Ovary (tissue), 9 donors: ENCODE data around the gene UBR4. TPM values are rescaled to one million over a fixed set of nuclear protein-coding genes. Genes with fewer than 3 reads are reported as not detected.

Experiments
- DNase-seq, 5 donors: peaks; one replicate each; pipeline ENCODE4 v3.0.0-alpha.2; 2019 to 2020
- H3K27ac ChIP-seq, 2 donors: fragments of 200-600 bp; one replicate each; pipeline versions ENCODE4 v1.5.1 to v1.8.0; 2019 to 2022
- H3K27me3 ChIP-seq: fragments of 200-600 bp; one replicate; pipeline ENCODE4 v1.8.0; 2022
- H3K36me3 ChIP-seq: fragments of 200-600 bp; sonication (generic); one replicate; pipeline ENCODE4 v1.5.1; 2019
- H3K4me1 ChIP-seq: one replicate; pipeline ENCODE4 v1.8.1; 2013; ENCODE audit warnings: mild to moderate bottlenecking, moderate library complexity; ENCODE audit not compliant: insufficient read depth
- H3K4me3 ChIP-seq: fragments of 200-600 bp; sonication (generic); one replicate; pipeline ENCODE4 v1.5.1; 2017
- H3K9me3 ChIP-seq, 2 donors: fragments of 200-600 bp in 1 of 2; sonication (generic) in 1 of 2; one replicate each; pipeline versions ENCODE4 v1.5.1 to v1.8.1; 2013 to 2019; ENCODE audit warnings: mild to moderate bottlenecking in 1 of 2, moderate library complexity in 1 of 2
- EP300 ChIP-seq: sonication (generic); formaldehyde crosslinking; IDR thresholded peaks from one replicate; pipeline ENCODE4 v1.6.1; 2017; ENCODE audit warnings: antibody characterized with exemption
- POLR2A ChIP-seq: fragments of 450-650 bp; IDR thresholded peaks from one replicate; pipeline ENCODE4 v1.6.1; 2017; ENCODE audit warnings: antibody characterized with exemption, mild to moderate bottlenecking, moderate library complexity
- WGBS, 3 donors: extraction: QIAGEN DNeasy Blood & Tissue Kit in 1 of 3; methylation state at CpG; one replicate each; pipeline versions ENCODE4 v1.1.5 to v1.1.7; 2013 to 2017; 5-methylcytosine and 5-hydroxymethylcytosine counted together
- intact Hi-C, 4 donors: fragments of 100-400 bp; cut with DNase I; formaldehyde crosslinking; loops; one replicate each; pipeline versions ENCODE4 v1.11.0 to v1.15.1; 2022 to 2023
- polyA plus RNA-seq, 2 donors: library from polyadenylated mRNA; stranded (reverse); fragments of 200-250 nt in 1 of 2; fragments of 350-450 nt in 1 of 2; fragmentation: Illumina TruSeq in 1 of 2; extraction: RNeasy Lipid Tissue Mini Kit (QIAGEN cat#74804) in 1 of 2; gene quantifications; one replicate each; pipeline ENCODE4 v1.2.3, GENCODE V29; 2013 to 2014
- total RNA-seq, 7 donors: library from RNA; depleted of rRNA in 2 of 7; stranded (reverse); fragments of >200 nt in 2 of 7; fragmentation: NEBNext Ultra II Directional in 3 of 7; extraction: Animal tissue kit (Norgen Biotek cat#: 25700) in 3 of 7; gene quantifications; one replicate each; pipeline versions ENCODE4 v1.1.0 to v1.2.4, GENCODE V29; 2016 to 2023
- TF ChIP-seq, protein P1 (sequence below), 3 donors: fragments of 450-650 bp in 2 of 3; fragments of 200-600 bp in 1 of 3; IDR thresholded peaks; one replicate each; pipeline versions ENCODE4 v1.5.1 to v1.8.0; 2016 to 2022; ENCODE audit warnings: antibody characterized with exemption in 3 of 3, mild to moderate bottlenecking in 1 of 3
- donor health status: DM: no; HTN: no; CAD: no; lungs with moderate emphysema.
- donor health status: DM: no; HTN: no; CAD: no.
- donor health status: Bipolar disorder and iron deficiency.
- donor health status: DM: yes; HTN: yes; CAD: no.
- donor health status: DM: no; HTN: no; CAD: no.
- donor health status: DM: yes; HTN: yes; CAD: no.

Gene UBR4
- total and polyA plus RNA-seq, 9 donors = 78.7 to 139 (median 118) TPM

DNA sequence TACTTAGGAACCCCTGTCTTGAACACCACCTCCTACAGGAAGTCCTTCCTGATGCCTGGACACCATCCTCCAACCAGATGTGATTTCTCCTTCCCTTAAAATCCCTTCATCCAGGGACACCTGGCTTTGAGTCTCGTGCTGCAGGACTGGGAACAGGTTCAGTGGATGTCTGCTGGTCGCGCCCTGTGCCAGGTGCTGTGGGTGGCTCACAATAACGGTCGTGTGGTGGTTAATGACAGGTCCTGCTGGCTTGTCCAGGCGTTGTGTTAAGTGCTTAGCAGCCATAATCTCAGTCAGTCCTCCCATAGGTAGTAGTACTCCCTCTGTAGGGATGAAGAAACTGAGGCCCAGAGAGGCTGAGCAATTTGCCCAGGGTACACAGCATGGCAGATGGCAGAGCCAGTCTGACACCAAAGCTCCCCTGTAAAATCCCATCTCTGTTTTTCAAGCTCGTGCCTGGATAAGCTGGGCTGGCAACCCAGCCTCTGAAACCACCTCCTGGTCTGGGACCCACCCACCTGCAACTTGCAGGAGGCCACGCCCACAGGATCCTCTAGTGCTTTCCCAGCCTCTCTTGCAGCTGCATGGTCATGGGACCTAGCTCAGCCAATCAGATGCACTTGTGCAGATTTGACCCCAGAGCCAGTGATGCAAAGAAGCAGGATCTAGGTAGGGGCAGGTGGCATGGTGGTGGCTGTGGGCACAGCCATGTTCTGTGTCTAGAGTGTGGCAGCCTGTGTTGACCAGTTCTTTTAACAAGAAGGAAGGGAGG, 147.6 kb downstream of the UBR4 start:
- intact Hi-C loops = no loop called here
- WGBS, 3 donors = 72 to 86% (median 86%) methylated on average over 8 of the region's 8 CpGs

GRCh38 chr1:19061798-19062197, 148.3 kb downstream of the UBR4 start:
- H3K4me1 ChIP-seq = no peaks in the 10 kb centered on the region

More for the DNA sequence above, 147.6 kb downstream of the UBR4 start:
- TF ChIP-seq, protein P1, sequence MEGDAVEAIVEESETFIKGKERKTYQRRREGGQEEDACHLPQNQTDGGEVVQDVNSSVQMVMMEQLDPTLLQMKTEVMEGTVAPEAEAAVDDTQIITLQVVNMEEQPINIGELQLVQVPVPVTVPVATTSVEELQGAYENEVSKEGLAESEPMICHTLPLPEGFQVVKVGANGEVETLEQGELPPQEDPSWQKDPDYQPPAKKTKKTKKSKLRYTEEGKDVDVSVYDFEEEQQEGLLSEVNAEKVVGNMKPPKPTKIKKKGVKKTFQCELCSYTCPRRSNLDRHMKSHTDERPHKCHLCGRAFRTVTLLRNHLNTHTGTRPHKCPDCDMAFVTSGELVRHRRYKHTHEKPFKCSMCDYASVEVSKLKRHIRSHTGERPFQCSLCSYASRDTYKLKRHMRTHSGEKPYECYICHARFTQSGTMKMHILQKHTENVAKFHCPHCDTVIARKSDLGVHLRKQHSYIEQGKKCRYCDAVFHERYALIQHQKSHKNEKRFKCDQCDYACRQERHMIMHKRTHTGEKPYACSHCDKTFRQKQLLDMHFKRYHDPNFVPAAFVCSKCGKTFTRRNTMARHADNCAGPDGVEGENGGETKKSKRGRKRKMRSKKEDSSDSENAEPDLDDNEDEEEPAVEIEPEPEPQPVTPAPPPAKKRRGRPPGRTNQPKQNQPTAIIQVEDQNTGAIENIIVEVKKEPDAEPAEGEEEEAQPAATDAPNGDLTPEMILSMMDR (IDR thresholded peaks at IDR 0.05) = no peak
- Histone ChIP-seq H3K36me3 (no peaks in the 10 kb centered on the region), H3K27ac (no peak overlapping the region), H3K4me1 (no peaks in the 10 kb centered on the region), H3K9me3 (no peaks in the 10 kb centered on the region), H3K4me3 (no peak overlapping the region), H3K27me3 (no peaks in the 10 kb centered on the region)
- DNase-seq = no peak

GRCh38 chr1:19061343-19061742, 148.7 kb downstream of the UBR4 start:
- H3K27ac ChIP-seq = no peak overlapping the region
- H3K4me1 ChIP-seq = no peaks in the 10 kb centered on the region
- H3K36me3 ChIP-seq = no peaks in the 10 kb centered on the region
- intact Hi-C loops = no loop called here
- WGBS, 3 donors = 91 to 100% (median 100%) methylated on average over 1 of the region's 1 CpG
- no peak for DNase-seq
- H3K27me3 ChIP-seq = no peaks in the 10 kb centered on the region
- no peaks in the 10 kb centered on the region for H3K9me3 ChIP-seq
- no peak overlapping the region for H3K4me3 ChIP-seq
- TF ChIP-seq POLR2A (no peak), EP300 (no peak)
- TF ChIP-seq, protein P1 (IDR thresholded peaks at IDR 0.05) = no peak

More at GRCh38 chr1:19061798-19062197, 148.3 kb downstream of the UBR4 start:
- 82 to 92% (median 84%) methylated on average over 2 of the region's 2 CpGs for WGBS, 3 donors
- H3K27ac ChIP-seq = no peak overlapping the region
- no peak for TF ChIP-seq EP300
- TF ChIP-seq POLR2A = no peak
- TF ChIP-seq, protein P1 (IDR thresholded peaks at IDR 0.05) = no peak
- no peaks in the 10 kb centered on the region for H3K36me3 ChIP-seq
- intact Hi-C loops = no loop called here
- H3K27me3 ChIP-seq = no peaks in the 10 kb centered on the region
- H3K4me3 ChIP-seq = no peak overlapping the region
- no peaks in the 10 kb centered on the region for H3K9me3 ChIP-seq
- no peak for DNase-seq

DNA sequence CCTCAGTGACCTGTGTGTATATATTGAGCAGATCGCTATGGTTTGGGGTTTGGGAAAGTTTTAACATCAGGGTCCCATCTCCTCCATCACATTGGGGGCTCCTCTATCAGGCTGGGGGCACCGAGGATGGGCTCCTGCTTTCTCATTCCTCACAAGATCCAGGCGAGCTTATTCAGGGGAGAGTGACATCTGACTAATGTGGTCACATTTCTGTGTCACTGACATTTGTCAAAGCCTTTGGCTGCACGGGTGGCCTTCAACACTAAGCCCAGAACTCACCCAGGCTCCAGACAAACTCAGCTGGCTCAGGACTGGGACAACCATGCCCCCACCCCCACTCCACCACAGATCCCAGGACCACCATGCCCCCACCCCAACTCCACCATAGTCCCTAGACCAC, 150.3 kb downstream of the UBR4 start:
- 55 to 64% (median 60%) methylated on average over 4 of the region's 4 CpGs for WGBS, 3 donors
- no peaks in the 10 kb centered on the region for H3K9me3 ChIP-seq
- no peak for DNase-seq
- H3K27me3 ChIP-seq = no peaks in the 10 kb centered on the region
- H3K4me1 ChIP-seq = no peaks in the 10 kb centered on the region
- intact Hi-C loops = no loop called here
- no peak overlapping the region for H3K27ac ChIP-seq
- H3K4me3 ChIP-seq = no peak overlapping the region
- TF ChIP-seq, protein P1 (IDR thresholded peaks at IDR 0.05) = no peak
- TF ChIP-seq EP300 = no peak
- TF ChIP-seq POLR2A = no peak
- H3K36me3 ChIP-seq = no peaks in the 10 kb centered on the region
